Measurements from ENCODE around the gene CHTOP. TPM values are rescaled to one million over a fixed set of nuclear protein-coding genes. Genes with fewer than 3 reads are reported as not detected.

CHTOP gene
- total RNA-seq, 2 experiments from 2014 or later = 70.9 to 107 TPM

DNA sequence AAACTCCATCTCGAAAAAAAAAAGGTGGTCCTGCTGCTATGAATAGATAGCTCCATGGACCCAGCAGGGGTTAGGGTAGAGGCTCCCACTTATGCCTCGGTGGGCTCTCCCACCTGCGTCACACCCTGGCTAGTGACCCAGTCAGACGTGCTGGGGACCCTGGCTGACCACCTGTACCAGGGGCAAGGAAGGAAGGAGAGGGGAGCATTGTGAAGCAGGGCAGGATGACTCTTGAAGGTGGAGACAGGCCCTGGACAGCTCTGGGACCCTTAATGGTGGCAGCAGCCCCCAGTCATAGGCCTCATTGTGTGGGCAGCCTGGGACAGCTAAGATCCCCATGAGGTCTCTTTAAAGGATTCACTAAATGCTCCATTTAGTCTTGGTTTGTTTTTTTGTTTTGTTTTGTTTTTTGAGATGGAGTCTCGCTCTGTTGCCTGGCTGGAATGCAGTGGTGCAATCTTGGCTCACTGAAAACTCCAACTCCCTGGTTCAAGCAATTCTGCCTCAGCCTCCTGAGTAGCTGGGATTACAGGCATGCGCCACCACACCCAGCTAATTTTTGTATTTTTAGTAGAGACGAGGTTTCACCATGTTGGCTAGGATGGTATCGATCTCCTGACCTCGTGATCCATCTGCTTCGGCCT lies 14.3 kb downstream of the CHTOP start:
- no peak overlapping the region for H3K4me3 ChIP-seq (ENCODE audit: low read depth, low read length, poor library complexity, severe bottlenecking)
- intact Hi-C loops (cut with micrococcal nuclease; ENCODE audit: unreplicated experiment) = no loop called here
- POLR2A ChIA-PET = interaction anchor here (0.6 kb wide), 1 partner anchor 107 kb away, joined by 4 read pairs; no protein-coding TSS in a partner anchor
- H3K36me3 ChIP-seq (ENCODE audit: insufficient read depth, low read length) = peaks cover 44% of the 10 kb centered on the region
- H3K9me3 ChIP-seq (ENCODE audit: low read length) = no peaks in the 10 kb centered on the region
- H3K9me2 ChIP-seq (ENCODE audit: insufficient read depth, low read length) = no peaks in the 10 kb centered on the region
- H3K4me2 ChIP-seq (ENCODE audit: low read length) = no peak overlapping the region
- H3K79me2 ChIP-seq (ENCODE audit: insufficient read depth, low read depth, low read length) = no peaks in the 10 kb centered on the region
- CTCF ChIA-PET (ENCODE audit: unreplicated experiment) = no interaction called here
- no peak overlapping the region for H2AFZ ChIP-seq (ENCODE audit: low read length)
- TF ChIP-seq, protein P1, sequence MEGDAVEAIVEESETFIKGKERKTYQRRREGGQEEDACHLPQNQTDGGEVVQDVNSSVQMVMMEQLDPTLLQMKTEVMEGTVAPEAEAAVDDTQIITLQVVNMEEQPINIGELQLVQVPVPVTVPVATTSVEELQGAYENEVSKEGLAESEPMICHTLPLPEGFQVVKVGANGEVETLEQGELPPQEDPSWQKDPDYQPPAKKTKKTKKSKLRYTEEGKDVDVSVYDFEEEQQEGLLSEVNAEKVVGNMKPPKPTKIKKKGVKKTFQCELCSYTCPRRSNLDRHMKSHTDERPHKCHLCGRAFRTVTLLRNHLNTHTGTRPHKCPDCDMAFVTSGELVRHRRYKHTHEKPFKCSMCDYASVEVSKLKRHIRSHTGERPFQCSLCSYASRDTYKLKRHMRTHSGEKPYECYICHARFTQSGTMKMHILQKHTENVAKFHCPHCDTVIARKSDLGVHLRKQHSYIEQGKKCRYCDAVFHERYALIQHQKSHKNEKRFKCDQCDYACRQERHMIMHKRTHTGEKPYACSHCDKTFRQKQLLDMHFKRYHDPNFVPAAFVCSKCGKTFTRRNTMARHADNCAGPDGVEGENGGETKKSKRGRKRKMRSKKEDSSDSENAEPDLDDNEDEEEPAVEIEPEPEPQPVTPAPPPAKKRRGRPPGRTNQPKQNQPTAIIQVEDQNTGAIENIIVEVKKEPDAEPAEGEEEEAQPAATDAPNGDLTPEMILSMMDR (conservative IDR thresholded peaks at IDR 0.05; ENCODE audit: low read length) = no peak
- no peak for TF ChIP-seq EZH2phosphoT487 (IDR thresholded peaks at IDR 0.05; ENCODE audit: borderline replicate concordance, low read depth, low read length)
- no peaks in the 10 kb centered on the region for H4K20me1 ChIP-seq (ENCODE audit: insufficient read depth, low read length)
- no peaks in the 10 kb centered on the region for H3K4me1 ChIP-seq (ENCODE audit: insufficient read depth, low read length, poor library complexity, severe bottlenecking)
- no TSS peak for BruUV-seq (replicated peaks)
- H3K27ac ChIP-seq (ENCODE audit: low read depth, low read length, poor library complexity, severe bottlenecking) = no peak overlapping the region
- no peak for DNase-seq (ENCODE audit: low spot score)

DNA sequence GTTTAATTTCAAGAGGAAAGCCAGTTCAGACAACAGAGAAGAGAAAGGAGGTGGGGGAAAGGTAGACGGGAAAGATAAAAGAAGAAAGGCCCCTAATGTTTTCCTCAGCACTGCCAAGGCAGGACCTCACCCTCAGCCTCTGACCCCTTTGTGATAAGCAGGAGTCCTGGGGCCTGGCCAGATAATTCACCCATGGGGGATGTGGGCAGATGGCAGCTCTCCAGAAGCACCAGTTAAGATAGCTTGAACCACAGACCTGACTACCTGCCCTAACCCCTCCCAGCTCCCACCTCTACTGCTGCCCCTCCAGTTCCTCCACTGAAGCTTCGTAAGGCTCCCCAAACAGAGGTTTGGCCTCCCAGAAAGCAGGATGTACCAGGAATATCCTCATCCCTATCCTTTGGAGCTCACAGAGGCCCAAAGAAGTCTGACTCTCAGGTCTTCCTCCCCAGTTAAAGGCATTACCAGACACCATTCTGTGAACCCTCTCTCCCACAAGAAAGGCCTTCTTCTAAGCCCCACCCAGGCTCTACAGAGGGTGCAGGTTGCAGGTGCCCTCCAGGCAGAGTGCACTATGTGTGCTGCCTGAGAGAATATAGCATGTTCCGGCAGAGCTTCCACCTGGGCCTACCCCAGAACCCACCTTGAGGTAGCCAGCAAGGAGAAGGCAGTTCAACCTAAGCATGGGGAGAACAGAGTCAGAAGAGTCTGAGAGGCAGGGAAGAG lies 15.4 kb downstream of the CHTOP start:
- peaks cover 33% of the 10 kb centered on the region for H3K36me3 ChIP-seq (ENCODE audit: insufficient read depth, low read length)
- H3K4me2 ChIP-seq (ENCODE audit: low read length) = no peak overlapping the region
- no peak for DNase-seq (ENCODE audit: low spot score)
- TF ChIP-seq, protein P1 (conservative IDR thresholded peaks at IDR 0.05; ENCODE audit: low read length) = no peak
- no peak for TF ChIP-seq EZH2phosphoT487 (IDR thresholded peaks at IDR 0.05; ENCODE audit: borderline replicate concordance, low read depth, low read length)
- no peaks in the 10 kb centered on the region for H3K4me1 ChIP-seq (ENCODE audit: insufficient read depth, low read length, poor library complexity, severe bottlenecking)
- no peaks in the 10 kb centered on the region for H3K79me2 ChIP-seq (ENCODE audit: insufficient read depth, low read depth, low read length)
- POLR2A ChIA-PET = interaction anchor here (0.8 to 1.2 kb wide), 2 partner anchors 11 to 15 kb away, joined by 3 read pairs; partner anchors contain the start of gene CHTOP
- no peaks in the 10 kb centered on the region for H4K20me1 ChIP-seq (ENCODE audit: insufficient read depth, low read length)
- intact Hi-C loops (cut with micrococcal nuclease; ENCODE audit: unreplicated experiment) = no loop called here
- H3K27ac ChIP-seq (ENCODE audit: low read depth, low read length, poor library complexity, severe bottlenecking) = no peak overlapping the region
- H3K9me2 ChIP-seq (ENCODE audit: insufficient read depth, low read length) = no peaks in the 10 kb centered on the region
- H3K4me3 ChIP-seq (ENCODE audit: low read depth, low read length, poor library complexity, severe bottlenecking) = no peak overlapping the region
- no TSS peak for BruUV-seq (replicated peaks)
- no peaks in the 10 kb centered on the region for H3K9me3 ChIP-seq (ENCODE audit: low read length)
- CTCF ChIA-PET (ENCODE audit: unreplicated experiment) = no interaction called here
- no peak overlapping the region for H2AFZ ChIP-seq (ENCODE audit: low read length)

DNA sequence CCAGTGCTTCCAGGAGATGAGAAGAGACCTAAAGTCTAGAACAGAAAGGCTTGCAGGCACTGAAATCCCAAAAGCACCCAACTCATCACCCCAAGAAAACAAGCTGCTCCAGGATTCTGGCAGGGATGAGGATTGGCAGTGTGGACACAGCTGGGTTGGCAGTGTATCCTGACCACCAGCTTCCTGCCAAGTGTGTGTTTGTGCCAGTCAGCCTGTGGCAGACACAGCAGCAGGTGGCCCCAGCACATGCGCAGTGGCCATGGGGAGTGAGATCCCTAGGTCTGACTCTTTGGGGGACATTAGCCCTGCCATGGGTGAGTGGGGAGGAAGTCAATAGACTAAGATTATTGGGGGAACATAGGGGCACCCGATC lies 16.0 kb downstream of the CHTOP start:
- intact Hi-C loops (cut with micrococcal nuclease; ENCODE audit: unreplicated experiment) = no loop called here
- Histone ChIP-seq H4K20me1 (ENCODE audit: insufficient read depth, low read length) (no peaks in the 10 kb centered on the region), H3K9me2 (ENCODE audit: insufficient read depth, low read length) (no peaks in the 10 kb centered on the region), H3K27ac (ENCODE audit: low read depth, low read length, poor library complexity, severe bottlenecking) (no peak overlapping the region), H3K4me2 (ENCODE audit: low read length) (no peak overlapping the region), H2AFZ (ENCODE audit: low read length) (no peak overlapping the region), H3K4me3 (ENCODE audit: low read depth, low read length, poor library complexity, severe bottlenecking) (no peak overlapping the region), H3K9me3 (ENCODE audit: low read length) (no peaks in the 10 kb centered on the region), H3K79me2 (ENCODE audit: insufficient read depth, low read depth, low read length) (no peaks in the 10 kb centered on the region), H3K36me3 (ENCODE audit: insufficient read depth, low read length) (peaks cover 27% of the 10 kb centered on the region), H3K4me1 (ENCODE audit: insufficient read depth, low read length, poor library complexity, severe bottlenecking) (no peaks in the 10 kb centered on the region)
- BruUV-seq (replicated peaks) = no TSS peak
- ChIA-PET CTCF (ENCODE audit: unreplicated experiment) (no interaction called here), POLR2A (interaction anchor here (0.8 to 1.2 kb wide), 2 partner anchors 10 to 16 kb away, joined by 3 read pairs; partner anchors contain the start of gene CHTOP)
- no peak for TF ChIP-seq EZH2phosphoT487 (IDR thresholded peaks at IDR 0.05; ENCODE audit: borderline replicate concordance, low read depth, low read length)
- TF ChIP-seq, protein P1 (conservative IDR thresholded peaks at IDR 0.05; ENCODE audit: low read length) = no peak
- DNase-seq (ENCODE audit: low spot score) = no peak

All from OCI-LY7 (cell line).